HG02943 (cell line): ENCODE measurements around the gene LIPK.
"Not testable (repeated sequence)": the region's sequence is repeated elsewhere in the genome, so short reads cannot be mapped to it uniquely, and the experiment has no call there.

Experiments used
- ATAC-seq: cut with Tn5 transposase; IDR thresholded peaks from one replicate; pipeline ENCODE4 v1.9.1; 2021; ENCODE audit warnings: mild to moderate bottlenecking, low read depth, moderate library complexity; ENCODE audit not compliant: unreplicated experiment

Gene LIPK, protein sequence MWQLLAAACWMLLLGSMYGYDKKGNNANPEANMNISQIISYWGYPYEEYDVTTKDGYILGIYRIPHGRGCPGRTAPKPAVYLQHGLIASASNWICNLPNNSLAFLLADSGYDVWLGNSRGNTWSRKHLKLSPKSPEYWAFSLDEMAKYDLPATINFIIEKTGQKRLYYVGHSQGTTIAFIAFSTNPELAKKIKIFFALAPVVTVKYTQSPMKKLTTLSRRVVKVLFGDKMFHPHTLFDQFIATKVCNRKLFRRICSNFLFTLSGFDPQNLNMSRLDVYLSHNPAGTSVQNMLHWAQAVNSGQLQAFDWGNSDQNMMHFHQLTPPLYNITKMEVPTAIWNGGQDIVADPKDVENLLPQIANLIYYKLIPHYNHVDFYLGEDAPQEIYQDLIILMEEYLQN

GRCh38 chr10:88705958-88706357 is at the start of gene LIPK:
LIPK (plus strand) TSS chr10:88706249; CDS start chr10:88724544, 18,295 bp downstream.
- ATAC-seq = no peak

DNA sequence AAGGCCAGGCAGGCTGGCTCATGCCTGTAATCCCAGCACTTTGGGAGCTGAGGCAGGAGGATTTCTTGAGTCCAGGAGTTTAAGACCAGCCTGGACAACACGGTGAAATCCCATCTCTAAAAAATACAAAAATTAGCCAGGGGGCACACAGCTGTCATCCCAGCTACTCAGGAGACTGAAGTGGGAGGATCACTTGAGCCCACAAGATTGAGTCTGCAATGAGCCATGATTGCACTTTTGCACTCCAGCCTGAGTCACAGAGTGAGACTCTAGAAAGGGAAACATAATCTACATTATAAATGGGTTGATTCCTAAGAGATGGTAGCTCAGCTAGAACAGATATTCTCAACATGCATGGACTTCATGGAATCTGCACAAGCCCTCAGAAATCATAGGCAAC is 48.1 kb upstream of the LIPK start:
- ATAC-seq = no peak

DNA sequence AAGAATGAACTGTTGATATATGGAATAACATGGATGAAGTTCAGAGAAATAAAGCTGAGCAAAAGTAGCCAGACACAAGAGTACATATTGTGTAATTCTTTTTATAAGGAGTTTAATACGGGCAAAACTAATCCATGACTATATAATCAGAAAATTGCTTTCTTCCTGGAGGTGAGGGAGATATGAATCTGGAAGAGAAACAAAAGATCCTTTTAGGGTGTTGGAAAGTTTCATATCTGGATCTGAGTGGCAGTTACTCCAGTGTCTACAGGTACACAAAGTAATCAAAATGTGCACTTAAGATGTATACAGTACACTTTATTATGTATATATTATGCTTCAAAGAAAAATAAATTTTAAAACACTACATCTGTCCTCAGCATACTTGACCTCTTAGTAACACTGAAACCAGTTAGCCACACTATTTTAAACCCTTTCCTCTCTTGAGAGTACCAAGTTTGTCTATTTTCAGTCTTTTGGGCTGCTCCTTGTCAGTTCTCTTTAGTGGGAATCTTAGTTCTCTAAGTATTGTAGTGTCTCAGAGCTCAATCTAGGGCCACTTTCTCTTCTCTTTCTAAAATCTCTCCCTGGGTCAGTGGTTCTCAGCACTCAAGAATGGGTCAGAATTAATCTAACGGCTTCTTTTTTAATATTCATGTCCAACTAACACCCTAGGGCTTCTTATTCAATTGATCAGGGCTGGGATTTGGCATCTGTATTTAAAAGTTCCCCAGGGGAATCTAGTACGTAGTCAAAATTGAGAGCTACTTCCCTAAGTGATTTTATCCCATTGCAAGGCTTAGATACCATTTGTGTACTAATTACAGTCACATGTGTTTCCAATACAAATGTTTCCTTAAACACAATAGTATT is 46.1 kb upstream of the LIPK start:
- no peak for ATAC-seq

- ATAC-seq = no peak
Measured at GRCh38 chr10:88660598-88660884, 45.5 kb upstream of the LIPK start.

- no peak for ATAC-seq
Measured at GRCh38 chr10:88661018-88661417, 45.0 kb upstream of the LIPK start.

DNA sequence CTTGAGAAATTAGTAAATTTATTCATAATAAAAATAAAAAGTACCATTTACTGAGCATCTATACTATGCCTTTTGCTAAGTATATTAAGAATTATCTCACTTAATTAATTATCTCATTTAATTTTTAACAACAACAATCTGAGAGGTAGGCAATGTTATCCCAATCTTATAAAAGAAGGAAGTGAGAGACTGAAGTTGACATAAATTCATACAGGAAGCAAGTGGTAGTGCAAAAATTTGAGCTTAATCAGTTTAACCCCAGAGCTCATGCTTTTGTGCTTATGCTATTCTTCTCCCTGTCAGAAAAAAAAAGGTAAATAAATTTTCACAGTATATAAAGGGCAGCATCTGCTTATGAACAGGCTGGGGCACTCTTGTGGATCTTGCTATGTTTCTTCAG is 44.5 kb upstream of the LIPK start:
- no peak for ATAC-seq

DNA sequence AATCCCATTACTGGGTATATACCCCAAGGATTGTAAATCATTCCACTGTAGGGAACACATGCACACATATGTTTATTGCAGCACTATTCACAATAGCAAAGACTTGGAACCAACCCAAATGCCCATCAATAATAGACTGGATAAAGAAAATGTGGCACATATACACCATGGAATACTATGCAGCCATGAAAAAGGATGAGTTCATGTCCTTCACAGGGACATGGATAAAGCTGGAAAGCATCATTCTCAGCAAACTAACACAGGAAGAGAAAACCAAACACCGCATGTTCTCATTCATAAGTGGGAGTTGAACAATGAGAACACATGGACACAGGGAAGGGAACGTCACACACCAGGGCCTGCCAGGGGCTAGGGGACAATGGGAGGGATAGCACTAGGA is 42.9 kb upstream of the LIPK start:
- ATAC-seq = not testable (repeated sequence)

- ATAC-seq = no peak
Measured at GRCh38 chr10:88664142-88664541, 41.9 kb upstream of the LIPK start, which contains the start of gene LIPF. LIPF (plus strand) TSS chr10:88664442; CDS start chr10:88667298, 2,856 bp downstream.

- ATAC-seq = no peak
Measured at GRCh38 chr10:88668465-88668864, 37.6 kb upstream of the LIPK start.

- no peak for ATAC-seq
Measured at GRCh38 chr10:88670497-88670896, 35.6 kb upstream of the LIPK start.

- no peak for ATAC-seq
Measured at GRCh38 chr10:88672041-88672440, 34.0 kb upstream of the LIPK start.

DNA sequence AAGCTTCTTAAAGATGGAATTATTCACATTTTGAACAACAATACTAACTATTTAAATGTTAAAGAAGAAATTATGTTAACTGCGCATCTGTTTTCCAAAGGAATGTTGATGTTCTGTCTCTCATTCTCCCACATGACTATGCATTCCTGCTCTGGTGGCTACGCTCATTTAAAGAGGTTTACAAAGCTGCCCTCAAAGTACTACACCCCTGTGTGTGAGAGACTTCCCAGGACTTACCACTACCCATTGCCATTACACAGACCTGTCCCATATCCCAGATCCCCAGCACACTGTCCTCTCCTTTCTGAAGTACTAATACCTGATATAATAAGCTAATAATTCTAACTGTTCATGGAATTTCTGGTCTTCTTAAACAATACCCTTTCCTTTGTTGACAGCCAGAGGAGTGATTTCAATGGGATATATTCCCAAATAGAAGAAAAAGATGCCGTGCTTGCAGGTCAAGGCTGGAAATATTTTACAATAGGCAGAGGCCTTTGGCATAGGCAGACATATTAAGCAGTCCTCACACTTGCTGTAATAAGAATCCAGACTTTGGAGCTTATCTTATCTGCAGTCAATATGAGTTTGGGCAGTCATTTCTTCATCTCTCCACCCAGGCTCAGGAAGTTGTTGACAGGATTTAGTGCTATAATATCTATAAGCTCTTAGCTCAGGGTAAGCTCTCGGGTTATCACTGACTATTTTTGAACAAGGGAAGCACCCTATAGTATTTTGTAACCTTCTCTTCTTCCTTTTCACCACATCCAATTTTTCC is 29.6 kb upstream of the LIPK start:
- ATAC-seq = no peak

GRCh38 chr10:88680958-88681357 is 25.1 kb upstream of the LIPK start:
- no peak for ATAC-seq

DNA sequence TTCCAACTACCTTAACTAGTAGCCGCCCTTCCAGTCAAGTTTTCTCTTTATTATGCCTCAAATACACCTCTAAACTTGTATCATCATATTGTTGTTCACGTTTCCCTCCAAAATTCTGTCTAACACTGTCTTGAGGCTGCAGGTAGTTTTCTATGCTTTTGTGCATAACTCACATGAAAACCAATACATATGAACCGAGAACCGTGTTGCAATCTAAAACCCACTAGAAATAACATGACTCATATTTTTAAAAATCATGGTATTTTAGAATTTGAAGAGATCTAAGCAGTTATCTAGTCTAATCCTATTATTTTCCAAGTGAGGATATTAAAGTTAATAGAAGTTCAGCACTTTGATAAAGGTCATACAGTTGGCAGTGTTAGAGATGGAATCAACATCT is 23.6 kb upstream of the LIPK start:
- no peak for ATAC-seq

- no peak for ATAC-seq
Measured at GRCh38 chr10:88687853-88688467, 18.1 kb upstream of the LIPK start.

DNA sequence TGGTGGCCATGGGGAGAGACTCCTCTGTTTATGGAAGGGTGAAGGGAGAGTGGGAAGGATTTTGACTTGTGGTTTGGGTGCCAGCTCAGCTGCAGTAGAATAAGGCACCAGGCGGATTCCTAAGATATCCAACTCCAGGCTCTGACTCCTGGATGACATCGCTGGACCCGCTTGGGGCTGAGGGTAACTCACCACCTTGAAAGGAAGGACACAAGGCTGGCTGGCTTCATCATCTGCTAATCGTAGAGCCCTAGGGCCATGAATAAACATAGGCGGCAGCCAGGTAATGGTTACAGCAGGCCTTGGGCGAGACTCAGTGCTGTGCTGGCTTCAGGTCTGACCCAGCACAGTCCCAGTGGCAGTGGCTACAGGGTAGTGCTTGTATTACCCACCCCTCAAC is 16.7 kb upstream of the LIPK start:
- no peak for ATAC-seq

DNA sequence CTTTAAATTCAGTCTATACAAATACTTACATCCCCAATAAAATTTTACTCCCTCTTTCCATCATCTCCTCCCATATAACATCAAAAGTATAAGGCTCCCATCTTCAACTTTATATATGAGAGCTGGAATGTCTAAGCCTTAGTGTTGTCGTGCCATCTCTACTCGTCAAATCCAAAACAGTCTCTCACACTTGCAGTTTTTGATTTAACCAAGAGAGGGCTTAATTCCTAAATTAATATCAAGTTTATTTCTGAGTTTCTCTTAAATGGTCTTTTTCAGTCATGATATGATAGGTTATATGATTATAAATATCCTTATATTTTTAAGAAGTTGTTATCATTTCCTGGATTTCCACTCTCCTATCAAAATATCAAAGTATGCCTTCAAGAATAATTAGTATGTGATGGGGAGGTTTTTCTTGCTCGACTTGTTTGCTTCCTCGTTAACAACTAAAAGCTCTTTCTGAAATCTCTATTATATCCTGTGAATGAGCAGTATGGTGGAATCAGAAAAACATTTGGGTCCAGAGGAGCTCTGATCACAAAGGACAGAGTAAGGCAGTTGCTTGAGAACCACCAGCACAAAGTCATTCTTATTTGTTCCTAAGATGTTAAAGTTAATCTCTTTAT is 12.5 kb upstream of the LIPK start:
- no peak for ATAC-seq

GRCh38 chr10:88702848-88703597 is 3.0 kb upstream of the LIPK start:
- no peak for ATAC-seq

DNA sequence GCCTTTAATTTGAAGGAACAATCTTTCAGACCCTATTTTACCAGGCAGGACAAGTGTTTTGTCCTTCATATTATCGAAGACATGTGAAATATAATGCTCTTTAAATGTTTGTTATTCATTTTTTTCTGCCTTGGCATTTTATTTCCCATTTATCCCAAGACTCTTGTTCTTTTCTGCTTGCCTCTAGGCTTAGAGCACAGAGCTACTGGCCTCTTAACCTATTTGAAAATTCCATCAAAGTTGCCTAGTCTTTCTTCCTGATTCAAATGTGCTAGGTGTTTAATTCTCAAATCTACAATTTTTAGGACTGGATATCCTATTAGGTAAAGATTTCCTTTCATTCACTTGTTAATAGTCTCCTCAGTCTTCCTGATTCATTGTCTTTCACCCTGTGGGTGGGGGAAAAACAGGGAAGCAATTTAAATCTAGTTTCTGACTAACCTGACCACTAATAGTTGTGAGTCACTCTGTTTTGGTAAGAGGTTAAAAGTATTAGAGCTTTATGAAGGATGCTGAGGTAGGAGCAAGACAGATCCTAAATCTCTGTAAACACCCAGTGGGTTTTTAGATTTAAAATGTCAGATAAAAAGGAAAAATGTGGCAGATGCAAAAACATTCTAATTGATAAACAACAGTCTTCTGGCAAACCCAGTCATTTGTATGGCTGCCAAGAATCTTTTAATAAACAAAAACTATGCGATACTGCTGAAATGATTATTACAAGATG is 1.5 kb downstream of the LIPK start:
- ATAC-seq = no peak
